Type B pancreatic cell (in vitro differentiated cells): ENCODE measurements around the gene INHA. TPM values are rescaled to one million over a fixed set of nuclear protein-coding genes. Genes with fewer than 3 reads are reported as not detected.

ENCODE experiments used
- DNase-seq: peaks from one replicate; pipeline ENCODE4 v3.0.0; 2021; ENCODE audit warnings: mixed read lengths; ENCODE audit not compliant: unreplicated experiment; ENCODE audit errors: extremely low spot score
- H3K27ac Mint-ChIP-seq: 2 replicates; pipeline ENCODE4 v1.8.0; 2021; ENCODE audit warnings: mild to moderate bottlenecking, mixed read lengths
- H3K27me3 Mint-ChIP-seq: 2 replicates; pipeline ENCODE4 v1.8.0; 2021; ENCODE audit warnings: mixed read lengths
- H3K36me3 Mint-ChIP-seq: 2 replicates; pipeline ENCODE4 v1.8.0; 2021; ENCODE audit warnings: mixed read lengths
- H3K4me1 Mint-ChIP-seq: one replicate; pipeline ENCODE4 v1.8.0; 2021; ENCODE audit warnings: mixed read lengths; ENCODE audit not compliant: unreplicated experiment
- H3K4me3 Mint-ChIP-seq: 2 replicates; pipeline ENCODE4 v1.8.0; 2021; ENCODE audit warnings: mild to moderate bottlenecking, mixed read lengths
- H3K9me3 Mint-ChIP-seq: 2 replicates; pipeline ENCODE4 v1.8.0; 2021; ENCODE audit warnings: mixed read lengths
- CTCF ChIP-seq: fragments of 200-600 bp; sonication (generic); conservative IDR thresholded peaks from 2 replicates; pipeline ENCODE4 v1.5.0; 2021; ENCODE audit warnings: antibody characterized with exemption, mild to moderate bottlenecking
- total RNA-seq: library from RNA; stranded (reverse); gene quantifications from 2 replicates; pipeline ENCODE4 v1.2.1, GENCODE V29; 2021; ENCODE audit warnings: low replicate concordance

Gene INHA
- total RNA-seq, 1 donor from 2014 or later: 1.2 TPM

DNA sequence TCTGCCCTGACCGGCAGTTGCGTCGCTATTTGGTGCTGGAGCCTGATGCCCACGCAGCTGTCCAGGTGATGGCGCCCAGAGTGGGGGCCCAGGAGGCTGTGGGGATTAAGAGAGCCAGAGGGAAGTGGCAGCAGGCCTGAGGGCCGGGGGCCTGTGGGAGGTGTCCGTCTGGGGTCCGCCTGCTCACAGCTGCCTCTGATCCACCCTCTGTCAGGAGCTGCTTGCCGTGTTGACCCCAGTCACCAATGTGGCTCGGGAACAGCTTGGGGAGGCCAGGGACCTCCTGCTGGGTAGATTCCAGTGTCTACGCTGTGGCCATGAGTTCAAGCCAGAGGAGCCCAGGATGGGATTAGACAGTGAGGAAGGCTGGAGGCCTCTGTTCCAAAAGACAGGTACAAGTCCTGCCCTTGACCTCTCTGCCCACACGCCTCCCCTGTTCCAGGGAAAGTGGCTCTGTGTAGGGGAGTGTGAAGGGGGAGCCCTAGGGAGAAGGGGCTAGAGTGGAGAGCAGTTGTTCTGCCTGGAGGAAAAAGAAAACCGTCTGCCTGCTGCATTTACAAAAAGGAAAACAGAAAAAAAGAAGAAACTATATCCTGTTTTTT lies 37.1 kb downstream of the INHA start:
- no peak overlapping the region for H3K4me3 Mint-ChIP-seq
- no peaks in the 10 kb centered on the region for H3K27me3 Mint-ChIP-seq
- H3K27ac Mint-ChIP-seq: no peak overlapping the region
- peaks cover 14% of the 10 kb centered on the region for H3K36me3 Mint-ChIP-seq
- H3K4me1 Mint-ChIP-seq: no peaks in the 10 kb centered on the region
- H3K9me3 Mint-ChIP-seq: no peaks in the 10 kb centered on the region
- no peak for TF ChIP-seq CTCF
- no peak for DNase-seq

- no peak overlapping the region for H3K27ac Mint-ChIP-seq
- no peaks in the 10 kb centered on the region for H3K9me3 Mint-ChIP-seq
- peaks cover 11% of the 10 kb centered on the region for H3K36me3 Mint-ChIP-seq
- no peak for TF ChIP-seq CTCF
- H3K27me3 Mint-ChIP-seq: no peaks in the 10 kb centered on the region
- H3K4me3 Mint-ChIP-seq: no peak overlapping the region
- H3K4me1 Mint-ChIP-seq: no peaks in the 10 kb centered on the region
- no peak for DNase-seq
Observed at GRCh38 chr2:219611306-219611705, 39.2 kb downstream of the INHA start.

DNA sequence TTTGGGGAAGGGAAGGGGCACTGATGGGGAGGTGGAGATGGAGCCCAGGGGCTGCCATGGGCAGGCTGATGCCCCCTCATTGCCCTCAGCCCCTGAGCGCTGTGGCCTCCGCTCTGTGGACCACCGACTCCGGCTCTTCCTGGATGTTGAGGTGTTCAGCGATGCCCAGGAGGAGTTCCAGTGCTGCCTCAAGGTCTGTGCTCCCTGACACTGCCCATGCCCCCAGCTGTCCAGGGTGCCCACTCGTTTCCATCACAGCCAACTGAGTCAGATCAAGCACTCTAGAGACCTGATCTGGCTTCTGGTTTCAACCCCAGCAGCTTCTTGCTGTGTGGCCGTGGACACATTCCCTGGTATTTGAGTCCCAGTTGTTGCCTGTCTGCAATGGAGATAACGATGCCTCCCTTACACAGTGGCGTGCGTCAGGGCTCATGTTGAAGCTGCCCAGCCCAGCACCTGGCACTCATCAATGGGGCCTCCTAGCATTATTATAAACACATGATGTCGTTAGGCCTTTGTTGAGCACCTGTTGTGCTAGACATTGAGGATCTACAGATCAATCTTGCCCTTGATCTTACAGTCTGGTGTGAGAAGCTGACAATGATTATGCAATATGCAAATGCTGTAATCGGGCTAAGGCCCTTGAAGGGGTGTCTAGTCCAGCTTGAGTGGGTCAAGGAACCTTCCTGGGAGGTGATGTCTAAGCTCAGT lies 39.9 kb downstream of the INHA start:
- DNase-seq: no peak
- TF ChIP-seq CTCF: no peak
- H3K9me3 Mint-ChIP-seq: no peaks in the 10 kb centered on the region
- H3K4me1 Mint-ChIP-seq: no peaks in the 10 kb centered on the region
- H3K4me3 Mint-ChIP-seq: no peak overlapping the region
- no peak overlapping the region for H3K27ac Mint-ChIP-seq
- H3K27me3 Mint-ChIP-seq: no peaks in the 10 kb centered on the region
- peaks cover 11% of the 10 kb centered on the region for H3K36me3 Mint-ChIP-seq

- Mint-ChIP-seq H3K27me3 (no peaks in the 10 kb centered on the region), H3K4me1 (no peaks in the 10 kb centered on the region), H3K4me3 (no peak overlapping the region), H3K9me3 (no peaks in the 10 kb centered on the region), H3K27ac (no peak overlapping the region), H3K36me3 (peaks cover 11% of the 10 kb centered on the region)
- no peak for TF ChIP-seq CTCF
- no peak for DNase-seq
Observed at GRCh38 chr2:219612577-219613286, 40.6 kb downstream of the INHA start.

DNA sequence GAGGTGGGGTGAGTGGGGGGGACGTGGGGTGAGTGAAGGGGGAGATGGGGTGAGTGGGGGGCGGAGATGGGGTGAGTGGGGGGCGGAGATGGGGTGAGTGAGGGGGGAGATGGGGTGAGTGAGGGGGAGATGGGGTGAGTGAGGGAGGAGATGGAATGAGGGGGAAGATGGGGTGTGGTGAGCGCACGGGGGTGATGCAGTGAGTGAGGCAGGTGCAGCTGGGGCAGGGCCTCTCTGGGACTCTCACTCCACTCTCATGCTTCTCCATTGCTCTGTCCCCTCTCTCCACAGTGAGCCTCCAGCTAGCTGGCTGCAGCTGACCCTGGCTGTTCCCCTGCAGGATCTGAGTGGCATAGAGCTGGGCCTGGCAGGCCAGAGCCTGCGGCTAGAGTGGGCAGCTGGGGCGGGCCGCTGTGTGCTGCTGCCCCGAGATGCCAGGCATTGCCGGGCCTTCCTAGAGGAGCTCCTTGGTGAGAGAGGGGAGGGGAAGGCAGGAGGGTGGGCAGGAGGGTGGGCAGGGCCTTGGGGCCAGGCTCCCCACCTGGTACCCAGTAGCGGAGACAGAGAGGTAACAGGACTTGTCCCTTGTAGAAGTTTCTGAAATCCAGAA lies 41.5 kb downstream of the INHA start:
- no peak for TF ChIP-seq CTCF

More for the DNA sequence above, 41.5 kb downstream of the INHA start:
- no peaks in the 10 kb centered on the region for H3K27me3 Mint-ChIP-seq
- no peak overlapping the region for H3K27ac Mint-ChIP-seq
- H3K4me1 Mint-ChIP-seq: no peaks in the 10 kb centered on the region
- H3K36me3 Mint-ChIP-seq: peaks cover 11% of the 10 kb centered on the region
- no peak overlapping the region for H3K4me3 Mint-ChIP-seq
- no peak for DNase-seq
- no peaks in the 10 kb centered on the region for H3K9me3 Mint-ChIP-seq
